ENCODE data around the gene GNAQ.

- no peak for TF ChIP-seq RAD21 (IDR thresholded peaks at IDR 0.05; ENCODE audit: low read depth)
- no peak; the same call in 1 of the 2 replicates for TF ChIP-seq EP300 (IDR thresholded peaks at IDR 0.05; ENCODE audit: borderline replicate concordance)
- no peak for TF ChIP-seq YY1 (IDR thresholded peaks at IDR 0.05; ENCODE audit: low read depth)
- no peak for TF ChIP-seq REST (IDR thresholded peaks at IDR 0.05; ENCODE audit: low read depth)
- no peak for TF ChIP-seq CEBPB (IDR thresholded peaks at IDR 0.05)
- no peak for TF ChIP-seq CREB1 (IDR thresholded peaks at IDR 0.05; ENCODE audit: low read depth)
- no peak for TF ChIP-seq NFIC (IDR thresholded peaks at IDR 0.05)
- no peak for TF ChIP-seq TAF1 (IDR thresholded peaks at IDR 0.05; ENCODE audit: low read depth)
These were observed 9.1 kb upstream of the GNAQ start for GRCh38 chr9:78040726-78041125.

All from Ishikawa (cell line).